ENCODE results near the gene EIF4G3. TPM values are rescaled to one million over a fixed set of nuclear protein-coding genes. Genes with fewer than 3 reads are reported as not detected.

The EIF4G3 gene
- total RNA-seq, 1 experiment from 2014 or later = 55.4 TPM

DNA sequence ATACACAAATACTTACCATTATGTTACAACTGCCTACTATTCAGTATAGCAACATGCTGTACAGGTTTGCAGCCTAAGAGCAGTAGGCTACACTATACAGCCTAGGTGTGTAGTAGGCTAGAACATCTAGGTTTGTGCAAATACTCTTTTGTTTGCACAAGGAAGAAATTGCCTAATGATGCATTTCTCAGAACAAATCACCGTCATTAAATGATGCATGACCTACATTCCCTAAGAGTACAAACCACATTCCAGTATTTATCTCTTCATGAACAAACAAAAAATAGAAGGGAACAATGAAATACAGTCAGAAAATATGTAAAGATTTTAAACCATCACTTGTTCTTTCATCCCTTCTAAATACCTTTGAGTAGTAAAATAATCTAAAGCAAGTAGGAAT lies 279.9 kb downstream of the EIF4G3 start:
- DNase-seq = peak; percentile 47 to 70
- no TSS peak for BruUV-seq (replicated peaks)
- Histone ChIP-seq H3K27me3 (replicated peaks; ENCODE audit: control insufficient read depth, insufficient read depth, low read length) (no peaks in the 10 kb centered on the region), H3K9me3 (no peaks in the 10 kb centered on the region), H3K36me3 (ENCODE audit: control insufficient read depth, insufficient read depth, low read length) (no peaks in the 10 kb centered on the region), H3K4me3 (ENCODE audit: low read depth, low read length) (no peak overlapping the region), H3K4me1 (peaks cover 35% of the 10 kb centered on the region)
- H3K27me3 Mint-ChIP-seq (ENCODE audit: insufficient read depth, unreplicated experiment) = no peaks in the 10 kb centered on the region
- CTCF ChIA-PET = interaction anchor here (0.6 kb wide), 1 partner anchor 990 kb away, joined by 3 read pairs; no protein-coding TSS in a partner anchor
- no peaks in the 10 kb centered on the region for H3K9me3 Mint-ChIP-seq (ENCODE audit: unreplicated experiment)
- peaks cover 7% of the 10 kb centered on the region for H3K36me3 Mint-ChIP-seq (ENCODE audit: insufficient read depth, unreplicated experiment)
- TF ChIP-seq, protein P1, sequence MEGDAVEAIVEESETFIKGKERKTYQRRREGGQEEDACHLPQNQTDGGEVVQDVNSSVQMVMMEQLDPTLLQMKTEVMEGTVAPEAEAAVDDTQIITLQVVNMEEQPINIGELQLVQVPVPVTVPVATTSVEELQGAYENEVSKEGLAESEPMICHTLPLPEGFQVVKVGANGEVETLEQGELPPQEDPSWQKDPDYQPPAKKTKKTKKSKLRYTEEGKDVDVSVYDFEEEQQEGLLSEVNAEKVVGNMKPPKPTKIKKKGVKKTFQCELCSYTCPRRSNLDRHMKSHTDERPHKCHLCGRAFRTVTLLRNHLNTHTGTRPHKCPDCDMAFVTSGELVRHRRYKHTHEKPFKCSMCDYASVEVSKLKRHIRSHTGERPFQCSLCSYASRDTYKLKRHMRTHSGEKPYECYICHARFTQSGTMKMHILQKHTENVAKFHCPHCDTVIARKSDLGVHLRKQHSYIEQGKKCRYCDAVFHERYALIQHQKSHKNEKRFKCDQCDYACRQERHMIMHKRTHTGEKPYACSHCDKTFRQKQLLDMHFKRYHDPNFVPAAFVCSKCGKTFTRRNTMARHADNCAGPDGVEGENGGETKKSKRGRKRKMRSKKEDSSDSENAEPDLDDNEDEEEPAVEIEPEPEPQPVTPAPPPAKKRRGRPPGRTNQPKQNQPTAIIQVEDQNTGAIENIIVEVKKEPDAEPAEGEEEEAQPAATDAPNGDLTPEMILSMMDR (IDR thresholded peaks at IDR 0.05; ENCODE audit: insufficient read depth in 1 of 2, low read depth in 1 of 2, low read length in 1 of 2, severe bottlenecking in 1 of 2, unreplicated experiment in 1 of 2) = no peak
- H3K27ac Mint-ChIP-seq (ENCODE audit: unreplicated experiment) = no peak overlapping the region
- H3K4me1 Mint-ChIP-seq (ENCODE audit: low read depth, unreplicated experiment) = peaks cover 7% of the 10 kb centered on the region
- intact Hi-C loops (cut with micrococcal nuclease; ENCODE audit: unreplicated experiment) = loop anchor here (5.0 kb wide), 1 partner anchor 50 kb away; no protein-coding TSS in a partner anchor
- H3K4me3 Mint-ChIP-seq (ENCODE audit: unreplicated experiment) = no peak overlapping the region
- POLR2A ChIA-PET = interaction anchor here (0.6 kb wide), 2 partner anchors 109 to 298 kb away, joined by 4 to 5 read pairs; no protein-coding TSS in a partner anchor

DNA sequence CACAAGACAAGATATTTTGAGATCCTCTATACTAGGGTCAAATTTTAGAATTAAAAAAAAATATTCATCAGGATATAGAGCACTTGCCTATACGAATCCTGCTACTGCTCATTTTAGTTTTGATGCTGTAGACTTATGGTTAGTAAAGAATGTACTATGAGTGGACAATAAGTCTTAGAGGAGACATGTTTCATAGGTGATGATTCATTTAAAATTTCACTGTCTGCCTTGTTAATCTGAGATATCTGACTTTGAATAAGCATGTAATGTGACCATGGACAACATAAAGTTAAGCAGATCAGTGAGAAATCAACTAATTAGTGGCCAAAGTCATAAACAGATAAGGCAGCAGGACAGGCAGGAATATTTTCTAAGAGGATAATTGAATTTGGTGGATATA lies 282.8 kb downstream of the EIF4G3 start:
- TF ChIP-seq, protein P1 (IDR thresholded peaks at IDR 0.05; ENCODE audit: insufficient read depth in 1 of 2, low read depth in 1 of 2, low read length in 1 of 2, severe bottlenecking in 1 of 2, unreplicated experiment in 1 of 2) = no peak
- Mint-ChIP-seq H3K27me3 (ENCODE audit: insufficient read depth, unreplicated experiment) (no peaks in the 10 kb centered on the region), H3K36me3 (ENCODE audit: insufficient read depth, unreplicated experiment) (no peaks in the 10 kb centered on the region), H3K27ac (ENCODE audit: unreplicated experiment) (no peak overlapping the region), H3K4me1 (ENCODE audit: low read depth, unreplicated experiment) (no peaks in the 10 kb centered on the region), H3K9me3 (ENCODE audit: unreplicated experiment) (no peaks in the 10 kb centered on the region), H3K4me3 (ENCODE audit: unreplicated experiment) (no peak overlapping the region)
- POLR2A ChIA-PET = no interaction called here
- Histone ChIP-seq H3K27me3 (replicated peaks; ENCODE audit: control insufficient read depth, insufficient read depth, low read length) (no peaks in the 10 kb centered on the region), H3K4me1 (peaks cover 35% of the 10 kb centered on the region), H3K9me3 (no peaks in the 10 kb centered on the region), H3K4me3 (ENCODE audit: low read depth, low read length) (no peak overlapping the region), H3K36me3 (ENCODE audit: control insufficient read depth, insufficient read depth, low read length) (no peaks in the 10 kb centered on the region)
- CTCF ChIA-PET = no interaction called here
- intact Hi-C loops (cut with micrococcal nuclease; ENCODE audit: unreplicated experiment) = no loop called here
- no peak for DNase-seq
- no TSS peak for BruUV-seq (replicated peaks)

DNA sequence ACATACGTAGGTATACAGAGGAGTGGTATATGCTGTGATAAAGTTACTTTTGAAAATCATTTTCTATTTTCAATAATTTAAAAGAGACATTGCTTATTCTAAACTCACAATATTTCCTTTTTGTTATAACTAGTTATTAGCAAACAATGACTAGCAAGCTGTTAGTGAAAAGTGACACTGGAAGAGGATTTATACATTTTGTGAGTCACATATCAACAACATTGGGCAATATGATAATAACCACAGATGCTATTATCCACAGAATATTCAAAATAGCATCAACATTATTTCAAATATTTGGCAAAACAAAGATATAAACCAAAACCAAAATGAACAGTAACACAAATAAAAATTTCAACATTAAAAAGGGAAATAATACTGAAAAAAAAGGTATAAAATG lies 285.6 kb downstream of the EIF4G3 start:
- Histone ChIP-seq H3K27me3 (replicated peaks; ENCODE audit: control insufficient read depth, insufficient read depth, low read length) (no peaks in the 10 kb centered on the region), H3K36me3 (ENCODE audit: control insufficient read depth, insufficient read depth, low read length) (no peaks in the 10 kb centered on the region), H3K4me1 (peaks cover 25% of the 10 kb centered on the region), H3K4me3 (ENCODE audit: low read depth, low read length) (no peak overlapping the region), H3K9me3 (no peaks in the 10 kb centered on the region)
- no peak overlapping the region for H3K27ac Mint-ChIP-seq (ENCODE audit: unreplicated experiment)
- CTCF ChIA-PET = no interaction called here
- POLR2A ChIA-PET = no interaction called here
- BruUV-seq (replicated peaks) = no TSS peak
- H3K4me1 Mint-ChIP-seq (ENCODE audit: low read depth, unreplicated experiment) = no peaks in the 10 kb centered on the region
- no peaks in the 10 kb centered on the region for H3K36me3 Mint-ChIP-seq (ENCODE audit: insufficient read depth, unreplicated experiment)
- no peak for DNase-seq
- no peaks in the 10 kb centered on the region for H3K9me3 Mint-ChIP-seq (ENCODE audit: unreplicated experiment)
- TF ChIP-seq, protein P1 (IDR thresholded peaks at IDR 0.05; ENCODE audit: insufficient read depth in 1 of 2, low read depth in 1 of 2, low read length in 1 of 2, severe bottlenecking in 1 of 2, unreplicated experiment in 1 of 2) = no peak
- no peak overlapping the region for H3K4me3 Mint-ChIP-seq (ENCODE audit: unreplicated experiment)
- intact Hi-C loops (cut with micrococcal nuclease; ENCODE audit: unreplicated experiment) = no loop called here
- no peaks in the 10 kb centered on the region for H3K27me3 Mint-ChIP-seq (ENCODE audit: insufficient read depth, unreplicated experiment)
